Measurements from ENCODE around the gene POLA1.

Gene POLA1

DNA sequence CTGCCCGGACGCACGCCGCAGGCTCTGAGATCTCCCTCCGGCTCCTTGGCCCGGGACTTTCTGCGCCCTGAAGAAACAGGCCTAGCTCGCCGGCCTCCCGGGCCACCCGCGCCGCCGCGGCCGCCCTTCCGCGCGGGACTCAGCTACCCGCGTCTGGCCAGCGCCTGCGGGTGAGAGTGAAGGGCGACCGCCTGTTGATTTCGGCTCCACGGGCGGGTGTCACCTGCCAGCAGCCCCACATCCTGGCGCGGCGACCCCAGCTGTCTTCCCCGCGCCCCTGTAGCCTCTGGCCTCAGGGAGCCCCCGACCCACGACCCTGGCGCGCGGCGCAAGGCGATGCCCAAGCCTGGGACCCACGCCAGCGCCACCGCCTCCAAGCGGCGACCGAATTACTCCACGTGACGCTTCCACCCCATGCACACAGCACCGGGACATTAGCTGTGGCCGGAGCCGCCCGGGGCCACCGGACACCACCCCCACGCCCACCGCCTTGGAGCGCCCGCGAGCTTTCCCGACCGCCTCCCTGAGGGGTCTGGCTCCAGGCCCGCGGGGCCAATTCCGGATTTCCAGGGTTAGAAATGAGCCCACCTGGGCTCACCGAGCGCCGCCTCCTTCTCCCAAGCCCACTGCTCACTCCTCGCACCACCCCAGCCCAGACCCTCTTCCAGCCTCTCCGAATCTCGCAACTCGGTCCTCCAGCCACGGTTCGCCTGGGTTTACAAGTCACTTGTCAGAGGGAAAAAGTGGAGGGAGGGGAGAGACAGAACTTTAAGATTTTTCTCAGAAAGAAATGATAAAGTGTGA is 311.9 kb downstream of the POLA1 start:
- H3K4me3 ChIP-seq (ENCODE audit: control insufficient read depth, low read depth, low read length): no peak overlapping the region
- TF ChIP-seq, protein P1, sequence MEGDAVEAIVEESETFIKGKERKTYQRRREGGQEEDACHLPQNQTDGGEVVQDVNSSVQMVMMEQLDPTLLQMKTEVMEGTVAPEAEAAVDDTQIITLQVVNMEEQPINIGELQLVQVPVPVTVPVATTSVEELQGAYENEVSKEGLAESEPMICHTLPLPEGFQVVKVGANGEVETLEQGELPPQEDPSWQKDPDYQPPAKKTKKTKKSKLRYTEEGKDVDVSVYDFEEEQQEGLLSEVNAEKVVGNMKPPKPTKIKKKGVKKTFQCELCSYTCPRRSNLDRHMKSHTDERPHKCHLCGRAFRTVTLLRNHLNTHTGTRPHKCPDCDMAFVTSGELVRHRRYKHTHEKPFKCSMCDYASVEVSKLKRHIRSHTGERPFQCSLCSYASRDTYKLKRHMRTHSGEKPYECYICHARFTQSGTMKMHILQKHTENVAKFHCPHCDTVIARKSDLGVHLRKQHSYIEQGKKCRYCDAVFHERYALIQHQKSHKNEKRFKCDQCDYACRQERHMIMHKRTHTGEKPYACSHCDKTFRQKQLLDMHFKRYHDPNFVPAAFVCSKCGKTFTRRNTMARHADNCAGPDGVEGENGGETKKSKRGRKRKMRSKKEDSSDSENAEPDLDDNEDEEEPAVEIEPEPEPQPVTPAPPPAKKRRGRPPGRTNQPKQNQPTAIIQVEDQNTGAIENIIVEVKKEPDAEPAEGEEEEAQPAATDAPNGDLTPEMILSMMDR (conservative IDR thresholded peaks at IDR 0.05; ENCODE audit: control insufficient read depth, insufficient read depth, low read depth, low read length): no peak
- DNase-seq (ENCODE audit: low read depth): no peak

GRCh38 chrX:25006586-25007058 is 312.9 kb downstream of the POLA1 start:
- DNase-seq (ENCODE audit: low read depth): no peak
- no peak overlapping the region for H3K4me3 ChIP-seq (ENCODE audit: control insufficient read depth, low read depth, low read length)
- TF ChIP-seq, protein P1 (conservative IDR thresholded peaks at IDR 0.05; ENCODE audit: control insufficient read depth, insufficient read depth, low read depth, low read length): no peak

DNA sequence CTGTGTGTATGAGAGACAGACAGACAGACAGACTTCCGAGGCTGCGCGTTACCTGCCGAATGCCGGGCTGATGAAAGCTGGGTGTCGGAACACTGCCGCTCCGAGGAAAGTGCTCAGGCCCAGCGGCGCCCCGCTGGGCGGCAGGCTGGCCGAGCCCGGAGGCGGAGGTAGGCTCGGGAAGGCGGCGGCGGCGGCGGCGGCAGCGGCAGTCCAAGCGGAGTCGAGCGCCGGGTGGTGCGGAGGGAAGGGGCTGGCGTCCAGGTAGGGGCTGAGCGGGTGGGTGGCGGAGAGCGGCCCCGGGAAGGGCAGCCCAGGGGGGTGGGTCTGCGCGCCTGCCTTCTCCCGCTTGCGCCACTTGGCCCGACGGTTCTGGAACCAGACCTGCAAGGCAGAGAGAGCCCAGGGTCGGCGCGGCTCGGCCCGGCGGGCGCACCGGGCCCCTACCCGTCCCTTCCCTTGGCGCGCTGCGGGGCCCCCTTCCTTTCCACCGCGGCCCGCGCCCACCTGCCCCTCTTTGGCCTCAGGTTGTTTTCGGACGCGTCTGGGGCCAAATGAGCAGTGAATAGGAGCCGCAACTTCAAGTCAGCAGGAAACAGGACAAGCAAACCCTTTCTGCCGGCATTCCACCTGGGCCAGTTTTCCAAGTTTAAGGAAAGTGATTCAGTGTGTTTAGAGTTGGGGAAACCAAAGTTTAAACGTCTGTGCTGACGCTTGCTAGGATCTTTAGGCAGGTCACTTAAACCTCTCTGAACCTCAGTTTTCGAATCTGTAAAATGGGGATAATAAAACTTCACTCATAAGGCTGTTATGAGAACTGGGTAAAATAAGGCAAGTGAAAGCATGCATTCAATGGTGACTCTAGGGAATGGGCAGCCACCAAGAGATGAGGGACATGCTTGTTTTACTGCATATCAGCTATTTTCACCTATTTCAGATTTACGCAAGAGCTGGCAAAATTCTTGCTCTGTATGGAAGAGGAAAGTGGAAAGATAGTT is 313.6 kb downstream of the POLA1 start:
- TF ChIP-seq, protein P1 (conservative IDR thresholded peaks at IDR 0.05; ENCODE audit: control insufficient read depth, insufficient read depth, low read depth, low read length): no peak
- no peak overlapping the region for H3K4me3 ChIP-seq (ENCODE audit: control insufficient read depth, low read depth, low read length)
- DNase-seq (ENCODE audit: low read depth): no peak

GRCh38 chrX:25009407-25009806 is 315.7 kb downstream of the POLA1 start:
- TF ChIP-seq, protein P1 (conservative IDR thresholded peaks at IDR 0.05; ENCODE audit: control insufficient read depth, insufficient read depth, low read depth, low read length): no peak
- H3K4me3 ChIP-seq (ENCODE audit: control insufficient read depth, low read depth, low read length): no peak overlapping the region
- DNase-seq (ENCODE audit: low read depth): no peak

DNA sequence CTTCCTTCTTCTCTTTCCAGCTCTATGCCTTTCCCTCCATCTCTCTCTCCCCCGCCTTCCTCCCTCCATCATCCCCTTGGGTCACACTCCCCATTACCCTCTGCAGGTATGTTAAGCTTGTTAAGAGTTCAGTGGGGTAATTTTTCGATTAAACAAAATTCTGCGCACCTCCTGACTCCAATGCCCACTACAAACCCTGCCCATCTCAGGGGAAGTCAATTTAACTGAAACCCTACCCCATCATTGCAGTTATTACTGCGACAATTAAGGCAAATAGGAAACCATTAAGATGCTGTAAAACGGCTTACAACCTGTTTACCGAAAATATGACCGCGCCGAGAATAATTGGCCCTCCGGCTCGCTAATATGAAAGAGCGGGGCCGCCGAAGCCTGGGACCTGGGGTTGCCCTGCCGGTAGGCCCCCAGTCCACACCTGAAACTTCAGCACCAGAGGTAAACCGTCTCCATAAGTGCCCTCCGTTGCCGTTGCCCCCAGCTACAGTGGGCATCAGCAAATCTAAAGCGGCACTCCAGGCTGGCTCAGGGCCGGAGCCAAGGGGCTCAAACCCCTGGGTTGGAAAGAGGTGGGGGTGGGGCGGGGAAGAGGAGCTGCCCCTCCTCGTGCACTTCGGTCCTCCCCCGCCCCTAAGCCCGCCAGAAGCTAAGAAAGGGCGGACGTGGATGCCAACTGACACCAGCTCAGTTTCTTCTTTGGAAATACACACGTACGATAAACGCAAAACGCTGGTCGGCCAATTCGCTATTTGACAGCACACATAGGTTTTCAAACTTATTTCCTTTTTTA is 317.3 kb downstream of the POLA1 start:
- H3K4me3 ChIP-seq (ENCODE audit: control insufficient read depth, low read depth, low read length): no peak overlapping the region
- DNase-seq (ENCODE audit: low read depth): no peak
- TF ChIP-seq, protein P1 (conservative IDR thresholded peaks at IDR 0.05; ENCODE audit: control insufficient read depth, insufficient read depth, low read depth, low read length): no peak
